ENCODE results near the gene TMEM151A. TPM values are rescaled to one million over a fixed set of nuclear protein-coding genes. Genes with fewer than 3 reads are reported as not detected.

The TMEM151A gene
- total RNA-seq, 1 experiment from 2014 or later = 1.5 TPM

DNA sequence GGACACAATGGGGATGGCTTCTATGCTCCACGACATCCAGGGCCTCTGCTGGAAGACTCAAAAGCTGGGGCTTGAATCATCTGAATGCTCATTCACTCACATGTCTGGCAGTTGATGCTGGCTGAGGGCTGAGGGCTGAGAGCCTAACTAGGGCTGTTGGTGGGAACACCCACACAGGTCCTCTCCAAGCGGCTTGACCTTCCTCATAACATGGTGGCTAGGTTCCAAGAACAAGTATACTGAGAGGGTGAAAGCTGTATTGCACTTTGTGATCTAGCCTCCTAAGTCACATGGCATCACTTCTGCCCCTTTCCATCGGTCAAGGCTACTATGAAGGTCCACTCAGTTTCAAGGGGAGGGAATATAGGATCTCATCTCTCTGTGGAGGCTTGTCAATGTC, 7.5 kb downstream of the TMEM151A start:
- no TSS peak for BruUV-seq (replicated peaks)
- Histone ChIP-seq H3K27me3 (replicated peaks; ENCODE audit: insufficient read depth, low read depth, low read length, poor library complexity) (no peaks in the 10 kb centered on the region), H3K27ac (ENCODE audit: low read depth, low read length, poor library complexity, severe bottlenecking) (no peak overlapping the region), H3K9me3 (ENCODE audit: low read depth, low read length, poor library complexity, severe bottlenecking) (no peaks in the 10 kb centered on the region), H3K36me3 (ENCODE audit: insufficient read depth, low read length, poor library complexity, severe bottlenecking) (no peaks in the 10 kb centered on the region), H3K4me1 (ENCODE audit: insufficient read depth, low read length, poor library complexity, severe bottlenecking) (no peaks in the 10 kb centered on the region), H3K4me3 (ENCODE audit: low read depth, low read length, poor library complexity, severe bottlenecking) (no peak overlapping the region)
- CTCF ChIA-PET = interaction anchor here (0.6 kb wide), 1 partner anchor 19 kb away, joined by 3 read pairs; no protein-coding TSS in a partner anchor
- TF ChIP-seq EZH2 (IDR thresholded peaks at IDR 0.05; ENCODE audit: borderline replicate concordance, low read depth, low read length, poor library complexity, severe bottlenecking) = no peak
- TF ChIP-seq, protein P1, sequence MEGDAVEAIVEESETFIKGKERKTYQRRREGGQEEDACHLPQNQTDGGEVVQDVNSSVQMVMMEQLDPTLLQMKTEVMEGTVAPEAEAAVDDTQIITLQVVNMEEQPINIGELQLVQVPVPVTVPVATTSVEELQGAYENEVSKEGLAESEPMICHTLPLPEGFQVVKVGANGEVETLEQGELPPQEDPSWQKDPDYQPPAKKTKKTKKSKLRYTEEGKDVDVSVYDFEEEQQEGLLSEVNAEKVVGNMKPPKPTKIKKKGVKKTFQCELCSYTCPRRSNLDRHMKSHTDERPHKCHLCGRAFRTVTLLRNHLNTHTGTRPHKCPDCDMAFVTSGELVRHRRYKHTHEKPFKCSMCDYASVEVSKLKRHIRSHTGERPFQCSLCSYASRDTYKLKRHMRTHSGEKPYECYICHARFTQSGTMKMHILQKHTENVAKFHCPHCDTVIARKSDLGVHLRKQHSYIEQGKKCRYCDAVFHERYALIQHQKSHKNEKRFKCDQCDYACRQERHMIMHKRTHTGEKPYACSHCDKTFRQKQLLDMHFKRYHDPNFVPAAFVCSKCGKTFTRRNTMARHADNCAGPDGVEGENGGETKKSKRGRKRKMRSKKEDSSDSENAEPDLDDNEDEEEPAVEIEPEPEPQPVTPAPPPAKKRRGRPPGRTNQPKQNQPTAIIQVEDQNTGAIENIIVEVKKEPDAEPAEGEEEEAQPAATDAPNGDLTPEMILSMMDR (conservative IDR thresholded peaks at IDR 0.05; ENCODE audit: low read depth, low read length) = no peak
- no peak for DNase-seq (ENCODE audit: low spot score)
- intact Hi-C loops (cut with micrococcal nuclease; ENCODE audit: unreplicated experiment) = no loop called here
- POLR2A ChIA-PET (ENCODE audit: low non-redundant PET) = no interaction called here

DNA sequence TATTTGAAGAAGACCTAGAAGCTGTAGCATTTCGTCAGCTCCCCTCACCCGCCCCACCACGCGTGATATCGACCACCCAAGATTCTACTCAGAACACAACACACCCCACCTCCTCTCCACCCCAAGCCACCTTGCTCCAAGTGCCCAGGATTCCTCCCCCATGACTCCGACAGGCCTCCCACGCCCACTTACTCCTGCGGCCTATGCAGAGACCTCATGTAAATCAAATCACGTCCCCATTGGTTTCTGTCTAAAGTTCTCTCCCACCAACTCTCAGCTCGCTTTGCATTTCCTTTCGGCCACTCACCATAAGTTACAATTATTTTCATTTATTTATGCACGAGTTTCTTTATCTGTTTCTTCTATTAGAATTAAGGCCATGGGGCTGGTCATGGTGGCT, 11.0 kb downstream of the TMEM151A start:
- no peaks in the 10 kb centered on the region for H3K36me3 ChIP-seq (ENCODE audit: insufficient read depth, low read length, poor library complexity, severe bottlenecking)
- no peak overlapping the region for H3K4me3 ChIP-seq (ENCODE audit: low read depth, low read length, poor library complexity, severe bottlenecking)
- ChIA-PET POLR2A (ENCODE audit: low non-redundant PET) (no interaction called here), CTCF (interaction anchor here (0.5 kb wide), 1 partner anchor 1027 kb away, joined by 10 read pairs; no protein-coding TSS in a partner anchor)
- intact Hi-C loops (cut with micrococcal nuclease; ENCODE audit: unreplicated experiment) = no loop called here
- H3K4me1 ChIP-seq (ENCODE audit: insufficient read depth, low read length, poor library complexity, severe bottlenecking) = no peaks in the 10 kb centered on the region
- no peak for DNase-seq (ENCODE audit: low spot score)
- H3K27ac ChIP-seq (ENCODE audit: low read depth, low read length, poor library complexity, severe bottlenecking) = no peak overlapping the region
- TF ChIP-seq, protein P1 (conservative IDR thresholded peaks at IDR 0.05; ENCODE audit: low read depth, low read length) = no peak
- TF ChIP-seq EZH2 (IDR thresholded peaks at IDR 0.05; ENCODE audit: borderline replicate concordance, low read depth, low read length, poor library complexity, severe bottlenecking) = no peak
- no TSS peak for BruUV-seq (replicated peaks)
- no peaks in the 10 kb centered on the region for H3K27me3 ChIP-seq (replicated peaks; ENCODE audit: insufficient read depth, low read depth, low read length, poor library complexity)
- no peaks in the 10 kb centered on the region for H3K9me3 ChIP-seq (ENCODE audit: low read depth, low read length, poor library complexity, severe bottlenecking)

DNA sequence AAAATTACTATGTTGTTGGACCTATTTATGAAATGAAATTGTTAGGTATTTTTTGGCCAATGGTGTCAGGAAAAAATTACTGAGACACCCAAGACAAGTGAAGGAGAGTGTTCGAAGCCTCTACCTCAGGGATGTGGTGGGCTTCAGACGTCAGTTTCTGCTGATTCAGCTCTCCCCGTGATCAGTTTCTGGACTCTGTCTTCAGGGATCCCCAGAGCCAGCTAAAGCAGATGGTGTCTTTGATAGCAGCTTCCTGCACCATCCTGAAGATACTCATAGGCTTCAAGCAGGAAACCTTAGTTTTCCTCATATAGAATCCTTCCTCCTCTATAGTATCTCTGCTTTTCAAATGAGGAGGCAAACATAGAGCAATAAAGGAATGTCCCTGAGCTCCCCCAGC, 17.8 kb downstream of the TMEM151A start:
- intact Hi-C loops (cut with micrococcal nuclease; ENCODE audit: unreplicated experiment) = no loop called here
- H3K4me3 ChIP-seq (ENCODE audit: low read depth, low read length, poor library complexity, severe bottlenecking) = no peak overlapping the region
- ChIA-PET CTCF (interaction anchor here (0.6 kb wide), 1 partner anchor 81 kb away, joined by 24 read pairs; no protein-coding TSS in a partner anchor), POLR2A (ENCODE audit: low non-redundant PET) (no interaction called here)
- no TSS peak for BruUV-seq (replicated peaks)
- no peaks in the 10 kb centered on the region for H3K27me3 ChIP-seq (replicated peaks; ENCODE audit: insufficient read depth, low read depth, low read length, poor library complexity)
- no peak overlapping the region for H3K27ac ChIP-seq (ENCODE audit: low read depth, low read length, poor library complexity, severe bottlenecking)
- H3K9me3 ChIP-seq (ENCODE audit: low read depth, low read length, poor library complexity, severe bottlenecking) = no peaks in the 10 kb centered on the region
- peaks cover 24% of the 10 kb centered on the region for H3K4me1 ChIP-seq (ENCODE audit: insufficient read depth, low read length, poor library complexity, severe bottlenecking)
- no peak for DNase-seq (ENCODE audit: low spot score)
- no peaks in the 10 kb centered on the region for H3K36me3 ChIP-seq (ENCODE audit: insufficient read depth, low read length, poor library complexity, severe bottlenecking)
- TF ChIP-seq, protein P1 (conservative IDR thresholded peaks at IDR 0.05; ENCODE audit: low read depth, low read length) = no peak
- no peak for TF ChIP-seq EZH2 (IDR thresholded peaks at IDR 0.05; ENCODE audit: borderline replicate concordance, low read depth, low read length, poor library complexity, severe bottlenecking)

All from A673 (cell line).